Measurements from ENCODE around the gene H6PD.
A peak's percentile ranks its signal among the peaks of the same experiment; 100 is the strongest.

The H6PD gene

DNA sequence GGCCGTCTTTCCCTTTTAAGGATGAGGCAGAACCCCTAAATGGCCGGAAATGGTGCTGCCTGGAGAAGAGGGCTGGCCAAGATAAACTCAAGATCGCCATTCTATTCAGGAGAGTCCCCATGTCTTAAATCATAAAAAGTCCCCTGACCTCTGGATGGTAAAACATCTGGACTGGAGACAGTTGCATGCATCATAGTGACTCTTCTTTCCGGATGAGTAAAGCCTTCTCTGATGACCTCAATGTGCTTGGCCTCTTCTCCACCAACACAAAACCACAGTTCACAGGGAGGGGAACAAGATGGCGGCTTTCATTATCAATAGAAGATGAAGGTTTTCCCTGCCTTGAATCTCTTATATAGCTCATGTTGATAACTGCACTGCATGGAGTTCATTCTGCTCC, 27.5 kb upstream of the H6PD start:
- DNase-seq (ENCODE audit: extremely low read depth in 1 of 2, low read depth in 1 of 2) = no peak

DNA sequence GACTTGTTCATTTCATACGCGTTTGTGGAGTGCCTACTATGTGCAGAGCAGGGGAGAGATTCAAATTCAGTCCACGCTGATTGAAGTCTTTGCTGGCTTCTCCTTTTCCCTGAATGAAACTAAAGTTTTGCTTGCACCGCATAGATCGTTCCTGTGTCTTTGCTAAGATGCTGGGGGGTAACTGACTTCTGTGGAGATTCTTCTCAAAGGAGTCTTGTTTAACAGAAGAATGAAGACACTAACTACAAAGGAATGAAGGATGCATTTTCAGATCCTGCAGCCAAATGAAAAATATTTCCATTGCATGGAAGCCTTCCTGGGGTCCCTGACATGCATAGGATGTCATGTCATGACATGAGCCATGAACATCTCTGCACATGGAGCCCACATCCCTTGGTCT, 26.9 kb upstream of the H6PD start:
- no peak for DNase-seq (ENCODE audit: extremely low read depth in 1 of 2, low read depth in 1 of 2)

DNA sequence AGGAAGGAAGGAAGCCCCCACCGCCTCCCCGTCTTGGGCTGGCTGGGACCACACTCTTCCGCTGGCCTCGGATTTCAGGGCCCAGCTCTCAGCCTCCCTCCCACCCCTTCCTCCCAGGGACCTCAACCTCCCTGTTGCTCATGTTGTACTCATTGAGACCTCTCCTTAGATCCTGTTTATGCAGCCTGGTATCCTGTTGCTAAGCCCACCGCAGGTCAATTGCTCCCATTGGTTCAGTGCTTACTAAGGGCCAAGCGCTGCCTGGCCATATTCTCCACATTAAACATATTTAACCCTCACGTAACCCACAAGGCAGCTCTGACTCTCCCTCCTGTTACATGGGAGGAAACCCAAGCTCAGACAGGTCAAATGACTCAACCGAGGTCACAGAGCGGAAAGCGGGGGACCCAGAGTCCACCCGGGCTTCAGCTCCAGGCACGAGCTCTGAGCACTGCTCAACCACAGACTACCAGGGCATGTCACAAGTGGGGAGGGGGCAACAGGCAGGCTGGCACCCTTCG, 23.2 kb upstream of the H6PD start:
- no peak for DNase-seq (ENCODE audit: extremely low read depth in 1 of 2, low read depth in 1 of 2)

DNA sequence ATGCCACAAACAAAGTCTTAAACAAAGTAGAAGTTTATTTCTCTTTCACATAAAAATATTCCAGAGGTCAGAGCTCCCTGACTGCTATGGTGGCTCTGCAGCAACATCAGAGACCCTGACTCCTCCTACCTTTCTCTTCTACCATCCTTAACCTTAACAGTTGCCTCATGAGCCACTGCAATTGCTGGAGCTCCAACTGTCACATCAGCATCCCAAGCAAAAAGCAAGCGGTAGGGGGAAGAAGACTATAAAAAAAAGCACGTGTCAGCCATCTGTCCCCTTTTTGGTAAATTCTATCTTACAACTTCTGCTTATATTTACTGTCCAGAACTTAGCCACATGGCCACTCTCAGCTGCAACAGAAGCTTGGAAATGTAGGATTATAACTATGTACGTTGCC, 21.8 kb upstream of the H6PD start:
- DNase-seq (ENCODE audit: extremely low read depth in 1 of 2, low read depth in 1 of 2) = no peak

DNA sequence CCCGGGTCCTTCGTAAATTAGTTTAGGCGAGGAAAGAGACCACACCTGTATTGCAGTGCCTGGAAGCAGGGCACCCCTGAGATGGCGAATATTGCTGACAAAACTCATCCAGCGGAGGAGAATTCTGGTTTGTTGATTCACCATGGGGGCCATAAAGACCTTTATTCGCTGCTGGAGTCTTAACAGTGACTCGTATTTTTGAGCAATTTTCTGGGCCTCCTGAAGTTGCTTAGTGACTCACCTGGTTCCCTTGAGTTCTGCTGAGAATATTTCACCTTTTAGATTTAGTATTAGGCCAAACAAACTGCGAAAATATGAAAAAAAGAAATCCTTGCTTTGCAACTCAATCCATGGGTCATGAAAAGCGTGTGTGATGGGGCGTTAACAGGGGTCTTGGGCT, 20.6 kb upstream of the H6PD start:
- no peak for DNase-seq (ENCODE audit: extremely low read depth in 1 of 2, low read depth in 1 of 2)

DNA sequence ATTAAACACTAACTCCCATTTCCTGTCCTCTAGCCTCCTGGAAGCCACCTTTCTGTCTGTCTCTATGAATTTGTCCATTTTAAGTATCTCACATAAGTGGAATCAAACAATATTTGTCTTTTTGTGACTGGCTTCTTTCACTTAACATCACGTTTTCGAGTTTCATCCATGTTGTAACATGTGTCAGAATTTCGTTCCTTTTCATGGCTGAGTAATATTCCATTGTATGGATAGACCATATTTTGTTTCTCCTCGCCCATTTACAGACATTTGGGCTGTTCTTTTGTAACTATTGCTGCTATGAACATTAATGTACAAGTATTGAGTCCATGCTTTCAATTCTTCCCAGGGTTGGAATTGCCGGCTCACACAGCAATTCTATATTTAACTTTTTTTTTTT, 15.7 kb upstream of the H6PD start:
- DNase-seq (ENCODE audit: extremely low read depth in 1 of 2, low read depth in 1 of 2) = no peak

DNA sequence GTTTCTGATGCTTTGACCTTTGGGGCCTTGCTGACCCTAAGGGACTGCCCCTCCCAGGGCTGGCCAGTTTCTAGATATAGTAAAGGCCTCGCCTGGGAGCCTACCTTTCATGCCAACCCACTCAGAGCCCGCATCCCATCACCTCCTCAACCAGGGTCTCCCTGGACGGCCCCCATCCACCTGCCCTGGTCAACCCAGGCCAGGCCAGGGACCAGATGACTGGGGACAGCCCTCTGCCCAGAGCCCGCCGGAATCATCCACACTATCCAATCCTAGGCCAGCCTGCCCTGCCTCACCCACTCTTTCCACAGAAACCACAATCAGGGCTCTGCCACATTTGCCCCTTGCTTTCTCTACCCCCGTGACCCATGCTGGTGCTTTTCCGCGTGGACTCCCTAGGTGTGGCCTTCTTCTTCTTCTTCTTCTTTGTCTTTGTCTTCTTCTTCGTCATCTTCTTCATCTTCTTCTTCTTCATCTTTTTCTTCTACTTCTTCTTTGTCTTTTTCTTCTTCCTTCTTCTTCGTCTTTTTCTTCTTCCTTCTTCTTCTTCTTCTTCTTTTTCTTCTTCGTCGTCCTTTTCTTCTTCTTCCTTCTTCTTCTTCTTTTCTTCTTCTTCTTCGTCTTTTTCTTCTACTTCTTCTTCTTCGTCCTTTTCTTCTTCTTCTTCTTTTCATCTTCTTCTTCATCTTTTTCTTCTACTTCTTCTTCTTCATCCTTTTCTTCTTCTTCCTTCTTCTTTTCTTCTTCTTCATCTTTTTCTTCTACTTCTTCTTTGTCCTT, 11.5 kb upstream of the H6PD start:
- no peak for DNase-seq (ENCODE audit: extremely low read depth in 1 of 2, low read depth in 1 of 2)

DNA sequence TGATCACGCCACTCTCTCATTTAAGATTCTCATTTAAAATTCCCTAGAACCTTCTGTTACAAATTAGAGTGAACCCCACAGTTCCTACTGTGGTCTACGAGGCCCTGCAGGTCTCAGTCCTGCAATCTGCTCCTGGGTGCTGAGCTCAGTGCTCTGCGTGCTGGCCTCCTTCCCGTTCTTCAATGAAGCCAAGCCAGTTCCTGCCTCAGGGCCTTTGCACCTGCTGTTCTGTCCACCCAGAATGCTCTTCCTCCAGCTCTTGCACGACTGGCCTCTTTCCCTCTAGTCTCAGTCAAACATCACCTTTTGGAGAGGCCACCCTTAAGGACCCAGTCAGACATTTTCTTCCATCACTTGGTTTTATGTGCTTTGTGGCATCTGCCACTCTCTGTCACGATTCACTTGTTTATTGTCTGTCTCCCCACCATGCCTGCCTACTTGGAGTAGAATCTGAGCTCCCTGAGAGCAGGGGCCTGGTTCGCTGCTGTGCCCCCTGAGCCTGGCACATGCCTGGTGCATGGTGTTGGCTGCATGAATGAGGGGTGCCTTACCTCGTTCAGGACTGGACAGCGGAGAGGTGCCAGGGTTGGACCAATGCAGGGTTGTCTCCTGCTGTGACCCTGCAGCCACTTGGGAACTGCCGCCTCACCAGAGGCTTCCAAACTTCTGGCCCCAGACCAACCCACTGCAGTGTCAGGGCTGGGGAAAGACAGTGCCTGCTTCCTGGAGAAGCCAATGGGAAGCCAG, 9.7 kb upstream of the H6PD start:
- DNase-seq (ENCODE audit: extremely low read depth in 1 of 2, low read depth in 1 of 2) = no peak

DNA sequence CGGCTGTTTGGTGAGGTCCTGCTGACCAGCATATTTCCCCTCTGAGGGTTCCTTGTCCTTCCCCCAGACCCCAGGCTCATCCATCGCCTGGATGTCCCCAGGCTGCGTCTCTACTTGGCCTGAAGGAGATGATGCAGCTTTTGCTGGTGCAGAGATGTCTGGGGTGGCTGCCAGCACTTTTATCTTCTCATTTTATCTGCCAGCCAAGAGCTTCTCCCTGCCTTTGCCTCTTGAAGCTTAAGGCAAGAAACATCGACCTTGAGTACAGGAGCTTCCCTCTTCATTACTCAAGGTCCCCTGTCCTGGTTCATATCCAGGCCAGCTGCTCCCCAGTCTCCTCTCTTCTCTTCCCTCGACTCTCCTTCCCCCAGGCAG, 9.2 kb upstream of the H6PD start:
- no peak for DNase-seq (ENCODE audit: extremely low read depth in 1 of 2, low read depth in 1 of 2)

DNA sequence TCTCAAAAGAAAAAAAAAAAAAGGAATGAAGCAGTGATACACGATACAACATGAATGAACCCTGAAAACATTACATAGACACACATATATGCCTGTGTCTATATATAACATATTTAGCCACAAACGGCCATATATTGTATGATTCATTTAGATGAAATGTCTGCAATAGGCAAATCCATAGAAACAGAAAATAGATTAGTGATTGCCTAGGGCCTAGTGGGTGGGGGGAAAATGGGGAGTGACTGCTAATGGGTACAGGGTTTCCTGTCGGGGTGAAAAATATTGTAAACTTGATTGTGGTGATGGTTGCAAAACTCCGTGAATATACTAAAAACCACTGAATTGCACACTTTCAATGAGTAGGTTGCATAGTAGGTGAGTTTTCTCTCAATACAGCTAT, 6.0 kb upstream of the H6PD start:
- peak in 1 of 2 donors; percentile 27 for DNase-seq (ENCODE audit: extremely low read depth in 1 of 2, low read depth in 1 of 2)

DNA sequence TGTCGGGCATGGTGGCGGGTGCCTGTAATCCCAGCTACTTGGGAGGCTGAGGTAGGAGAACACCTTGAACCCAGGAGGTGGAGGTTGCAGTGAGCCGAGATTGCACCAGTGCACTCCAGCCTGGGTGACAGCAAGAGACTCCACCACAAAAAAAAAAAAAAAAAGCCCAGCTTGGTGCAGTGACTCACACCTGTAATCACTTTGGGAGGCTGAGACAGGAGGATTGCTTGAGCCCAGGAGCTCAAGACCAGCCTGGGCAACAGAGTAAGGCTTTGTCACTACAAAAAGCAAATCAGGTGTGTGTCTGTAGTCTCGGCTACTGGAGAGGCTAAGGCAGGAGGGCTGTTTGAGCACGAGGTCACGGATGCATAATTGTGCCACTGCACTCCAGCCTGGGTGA, 5.0 kb upstream of the H6PD start:
- DNase-seq (ENCODE audit: extremely low read depth in 1 of 2, low read depth in 1 of 2) = no peak

DNA sequence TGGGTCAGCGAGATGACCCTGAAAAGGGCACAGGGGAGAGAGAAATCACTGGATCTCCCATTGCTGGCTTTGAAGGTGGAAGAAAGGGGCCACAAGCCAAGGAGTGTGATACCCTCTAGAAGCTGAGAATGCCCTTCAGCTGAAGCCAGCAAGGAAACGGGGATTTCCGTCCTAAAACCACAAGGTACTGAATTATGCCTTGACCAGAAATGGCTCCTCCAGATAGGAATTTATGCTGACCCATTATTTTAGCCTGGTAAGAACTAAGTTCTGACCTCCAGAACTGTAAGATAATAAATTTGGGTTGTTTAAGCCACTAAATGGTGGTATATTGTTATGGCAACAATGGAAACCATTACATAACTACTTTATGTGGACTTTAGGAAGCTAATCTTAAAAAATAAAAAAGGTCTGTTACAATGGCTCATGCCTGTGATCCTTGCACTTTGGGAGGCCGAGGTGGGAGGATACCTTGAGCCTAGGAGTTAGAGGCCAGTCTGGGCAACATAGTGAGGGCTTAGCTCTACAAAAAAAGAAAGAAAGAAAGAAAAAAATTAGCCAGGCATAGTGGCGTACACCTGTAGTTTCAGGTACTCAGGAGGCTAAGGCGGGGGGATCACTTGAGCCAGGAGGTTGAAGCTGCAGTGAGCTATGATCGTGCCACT, 3.6 kb upstream of the H6PD start:
- DNase-seq (ENCODE audit: extremely low read depth in 1 of 2, low read depth in 1 of 2) = no peak

DNA sequence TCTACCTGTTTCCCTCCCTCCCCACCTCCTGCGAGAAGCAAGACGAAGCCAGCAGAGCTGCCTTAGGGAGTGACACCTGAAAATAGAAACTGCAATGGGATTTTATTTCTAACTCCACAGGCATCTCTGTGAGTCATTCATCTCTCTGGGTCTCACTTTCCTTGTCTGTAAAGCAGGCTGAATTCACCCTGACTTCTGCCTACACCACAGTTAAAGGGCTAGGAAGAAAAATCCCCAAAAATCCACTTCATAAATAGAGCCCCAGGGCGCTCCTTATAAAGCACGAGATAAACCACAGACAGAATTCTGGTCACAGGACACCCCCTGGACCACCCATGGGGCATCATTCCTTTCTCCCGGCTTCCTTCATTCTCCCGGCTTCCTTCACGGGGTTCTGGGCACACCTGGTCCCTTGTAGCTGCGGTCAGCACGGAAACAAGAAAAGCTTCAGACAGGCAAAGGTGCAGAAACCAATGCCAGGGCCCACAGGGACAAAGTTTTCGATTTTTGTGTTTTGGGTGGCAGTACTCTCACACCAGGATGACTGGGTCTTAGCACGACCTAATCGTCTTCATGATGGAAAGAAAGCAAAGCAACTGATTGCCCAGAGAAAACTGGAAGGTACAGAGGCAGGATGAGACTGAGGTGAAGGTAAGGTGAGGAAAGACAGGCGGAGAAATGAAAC, 2.8 kb upstream of the H6PD start:
- DNase-seq (ENCODE audit: extremely low read depth in 1 of 2, low read depth in 1 of 2) = no peak

DNA sequence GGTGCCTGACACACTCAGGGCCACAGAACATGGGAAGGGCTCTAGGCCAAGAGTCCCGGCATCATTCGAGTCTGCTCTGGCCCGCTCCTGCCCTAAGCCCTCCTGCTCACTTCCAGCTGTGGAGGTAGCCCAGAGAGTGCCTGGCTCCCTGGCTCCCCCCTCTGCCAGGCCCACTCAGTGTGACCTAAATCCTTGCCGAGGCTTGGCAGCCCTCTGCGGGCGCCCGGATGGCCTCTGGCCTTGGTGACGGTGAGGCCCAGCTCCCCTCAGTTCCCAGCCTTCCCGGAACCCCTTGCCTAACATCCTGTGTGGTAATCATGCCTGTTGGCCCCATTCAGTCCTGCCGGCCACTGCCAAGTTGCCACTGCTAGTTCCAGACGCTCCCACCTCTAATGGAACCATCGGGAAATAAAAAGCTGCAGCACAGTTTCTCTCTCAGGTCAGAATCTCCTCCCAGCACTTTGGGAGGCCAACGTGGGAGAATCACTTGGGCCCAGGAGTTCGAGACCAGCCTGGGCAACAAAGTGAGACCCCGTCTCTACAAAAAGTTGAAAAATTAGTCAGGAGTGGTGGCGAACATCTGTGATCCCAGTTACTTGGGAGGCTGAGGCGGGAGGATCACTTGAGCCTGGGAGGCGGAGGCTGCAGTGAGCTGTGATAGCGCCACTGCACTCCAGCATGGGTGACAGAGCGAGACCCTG, 1.2 kb upstream of the H6PD start:
- no peak for DNase-seq (ENCODE audit: extremely low read depth in 1 of 2, low read depth in 1 of 2)

DNA sequence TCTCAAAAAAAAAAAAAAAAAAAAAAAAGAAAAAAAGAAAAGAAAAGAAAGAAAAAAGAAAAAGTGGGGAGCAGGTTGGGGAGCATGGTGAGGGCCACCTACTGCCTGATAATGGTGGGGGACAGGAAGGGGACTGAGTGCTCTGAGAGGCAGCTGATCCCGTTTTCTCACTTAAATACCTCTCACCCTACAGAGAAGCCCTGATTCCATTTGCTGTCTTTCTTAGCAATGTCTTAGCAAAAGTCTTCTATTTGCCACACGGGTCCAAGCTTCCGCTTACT, 692 bp upstream of the H6PD start:
- no peak for DNase-seq (ENCODE audit: extremely low read depth in 1 of 2, low read depth in 1 of 2)

DNA sequence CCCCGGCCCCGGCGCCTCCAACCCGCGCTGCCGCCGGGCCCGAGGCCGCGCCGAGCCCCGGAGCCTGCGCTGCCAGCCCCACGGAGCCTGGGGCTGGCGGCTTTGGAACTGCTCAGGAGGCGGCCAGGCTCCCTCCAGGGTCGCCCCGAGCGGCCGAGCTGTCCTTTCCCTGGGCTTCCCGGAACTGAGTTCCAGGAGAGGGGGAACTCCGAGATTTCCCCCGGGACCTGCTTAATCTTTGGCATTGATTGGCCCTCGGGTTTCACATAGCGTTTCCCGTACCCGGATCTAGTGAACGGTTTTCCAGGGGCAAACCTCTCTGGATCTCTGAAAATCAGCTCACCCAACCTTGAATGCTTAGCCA, 504 bp downstream of the H6PD start:
- DNase-seq (ENCODE audit: extremely low read depth in 1 of 2, low read depth in 1 of 2) = no peak

DNA sequence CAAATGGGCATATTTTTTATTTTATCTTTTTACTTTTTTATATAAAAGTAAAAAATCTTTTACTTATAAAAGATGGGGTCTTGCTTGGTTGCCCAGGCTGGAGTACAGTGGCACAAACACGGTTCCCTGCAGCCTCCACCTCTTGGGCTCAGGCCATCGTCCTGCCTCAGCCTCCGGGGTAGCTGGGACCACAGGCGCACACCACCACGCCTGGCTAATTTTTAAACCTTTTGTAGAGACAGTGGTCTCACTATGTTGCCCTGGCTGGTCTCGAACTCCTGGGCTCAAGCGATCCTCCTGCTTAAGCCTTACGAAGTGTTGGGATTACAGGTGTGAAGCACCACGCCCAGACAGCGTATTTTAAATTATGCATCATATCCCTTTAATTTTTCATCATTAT, 986 bp downstream of the H6PD start:
- DNase-seq (ENCODE audit: extremely low read depth in 1 of 2, low read depth in 1 of 2) = no peak

DNA sequence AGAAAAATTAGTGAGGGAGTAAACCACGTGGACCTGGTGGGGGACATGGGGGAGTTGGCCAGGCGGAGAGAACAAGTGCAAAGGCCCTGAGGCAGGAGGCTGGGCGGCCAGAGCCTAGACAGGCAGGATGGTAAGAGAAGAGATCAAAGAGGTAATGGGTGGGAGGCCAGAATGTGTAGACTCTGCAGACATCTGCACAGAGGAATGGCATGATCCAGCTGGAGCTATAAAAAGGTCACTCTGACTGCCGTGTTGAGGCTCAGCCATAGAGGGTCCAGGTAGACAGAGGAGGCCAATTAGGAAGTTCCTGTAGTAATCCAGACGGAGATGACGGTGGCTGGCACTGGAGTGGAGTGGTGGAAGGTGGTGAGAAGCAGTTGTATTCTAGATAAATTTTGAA, 3.6 kb downstream of the H6PD start:
- DNase-seq (ENCODE audit: extremely low read depth in 1 of 2, low read depth in 1 of 2) = no peak

DNA sequence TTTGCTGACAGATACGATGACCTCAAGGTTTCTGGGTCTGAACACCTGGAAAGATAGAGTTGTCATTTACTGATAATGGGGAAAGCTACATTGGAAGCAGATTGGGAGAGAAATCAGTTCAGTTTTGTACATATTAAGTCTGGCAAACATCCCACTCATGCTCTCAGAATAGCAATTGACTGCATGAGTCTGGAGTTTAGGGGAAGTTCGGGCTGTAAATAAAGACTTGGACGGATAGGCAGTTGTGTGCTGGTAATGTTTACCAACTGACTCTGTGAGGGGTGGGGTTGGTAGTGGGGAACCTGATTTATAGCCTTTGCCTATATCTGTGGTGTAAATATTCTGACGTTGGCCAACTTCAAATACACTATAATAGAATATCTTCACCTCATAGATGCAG, 4.0 kb downstream of the H6PD start:
- no peak for DNase-seq (ENCODE audit: extremely low read depth in 1 of 2, low read depth in 1 of 2)

DNA sequence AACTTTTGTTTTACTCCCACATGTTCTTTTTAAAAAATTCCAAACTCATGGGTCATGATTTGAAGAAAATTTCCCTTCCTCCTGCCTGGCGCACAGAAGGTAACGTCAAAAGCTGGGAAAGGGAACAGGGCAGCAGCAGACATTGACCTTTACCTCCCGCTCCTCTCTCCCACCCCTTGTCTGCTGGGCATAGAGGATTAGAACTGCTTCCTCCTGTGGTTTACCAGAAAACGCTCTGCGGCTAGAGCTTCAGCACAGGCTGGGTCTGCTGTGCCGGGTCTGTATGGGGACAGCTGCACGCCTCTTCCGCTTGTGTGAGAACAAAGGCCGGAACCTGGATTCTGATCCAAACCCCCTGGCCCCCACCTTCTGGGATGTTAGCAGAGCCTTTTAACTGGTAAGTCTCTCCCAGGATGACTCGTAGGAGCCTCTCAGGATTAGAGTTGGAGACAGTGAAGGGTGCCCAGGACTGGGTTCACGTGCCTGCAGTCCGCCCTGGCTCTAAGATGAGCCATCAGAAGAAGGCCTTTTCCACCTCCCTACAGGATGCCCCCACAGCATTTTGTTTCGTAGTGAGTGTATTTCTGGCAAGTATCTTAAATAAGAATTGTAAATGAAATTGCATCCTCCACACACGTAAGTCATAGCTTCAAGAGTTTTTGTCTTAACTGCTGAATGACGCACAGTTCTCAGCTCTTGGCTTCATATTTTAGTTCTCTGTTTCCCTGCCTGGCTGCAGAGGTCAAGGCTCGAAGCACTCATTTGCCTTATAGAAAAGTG, 5.2 kb downstream of the H6PD start:
- DNase-seq (ENCODE audit: extremely low read depth in 1 of 2, low read depth in 1 of 2) = peak; percentile 33 to 51

Data from stimulated activated CD8-positive, alpha-beta memory T cell treated with anti-CD3 and anti-CD28 coated beads, Interleukin-7, amount 100 ng/mL, for 48 hours (primary cell).